Hematopoietic multipotent progenitor cell treated with erythropoietin and hydrocortisone succinate and interleukin-3 and kit ligand, for 4 days (in vitro differentiated cells): ENCODE measurements around the gene TSPAN2.

Experiments used
- DNase-seq: peaks from one replicate; pipeline ENCODE4 v3.0.0-alpha.2; 2015

Gene TSPAN2

GRCh38 chr1:115089420-115090185, at the start of gene TSPAN2:
TSS of gene TSPAN2 (minus strand) at chr1:115089503. CDS start at chr1:115089432, 71 bp downstream.
- peak; percentile 72 for DNase-seq

DNA sequence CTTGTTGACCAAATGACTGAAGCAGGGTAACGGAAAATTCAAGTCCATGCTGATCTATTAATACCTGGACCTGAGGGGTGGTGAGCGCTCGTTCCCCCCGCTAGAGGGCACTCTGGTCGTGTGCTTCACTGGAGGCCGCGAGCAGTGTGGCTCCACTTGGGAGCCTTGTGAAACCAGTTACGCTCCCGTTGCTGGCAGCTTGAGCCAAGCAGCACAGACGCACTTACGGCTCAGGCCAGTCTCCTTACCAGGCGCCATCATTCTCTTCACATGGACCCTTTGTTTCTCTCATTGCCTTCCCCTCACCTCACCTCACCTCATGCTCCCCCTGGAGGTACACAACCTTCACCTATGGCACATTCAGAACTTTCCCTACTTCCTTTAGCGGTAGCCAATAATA, 49.7 kb upstream of the TSPAN2 start:
- DNase-seq = peak; percentile 92

DNA sequence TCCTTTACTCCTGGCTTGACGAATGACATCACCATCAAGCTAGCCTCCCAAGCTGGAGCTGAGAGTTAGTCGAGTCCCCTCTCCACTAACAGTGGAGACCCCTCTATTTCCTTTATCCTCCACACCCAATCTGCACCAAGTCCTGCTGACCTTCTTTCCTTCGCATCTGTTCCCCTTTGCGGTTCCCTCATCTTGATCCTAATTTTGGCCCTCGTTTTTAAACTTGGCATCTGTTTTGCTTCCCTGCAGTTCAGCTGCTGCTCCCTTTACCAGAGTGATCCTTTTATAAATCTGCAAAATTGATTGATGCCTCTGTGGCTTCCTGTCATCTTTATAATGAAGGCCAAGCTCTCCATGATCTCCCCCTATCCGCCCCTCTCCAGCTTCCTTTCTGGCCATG, 49.0 kb upstream of the TSPAN2 start:
- DNase-seq = no peak

GRCh38 chr1:115137191-115137590, 47.9 kb upstream of the TSPAN2 start:
- DNase-seq = no peak

DNA sequence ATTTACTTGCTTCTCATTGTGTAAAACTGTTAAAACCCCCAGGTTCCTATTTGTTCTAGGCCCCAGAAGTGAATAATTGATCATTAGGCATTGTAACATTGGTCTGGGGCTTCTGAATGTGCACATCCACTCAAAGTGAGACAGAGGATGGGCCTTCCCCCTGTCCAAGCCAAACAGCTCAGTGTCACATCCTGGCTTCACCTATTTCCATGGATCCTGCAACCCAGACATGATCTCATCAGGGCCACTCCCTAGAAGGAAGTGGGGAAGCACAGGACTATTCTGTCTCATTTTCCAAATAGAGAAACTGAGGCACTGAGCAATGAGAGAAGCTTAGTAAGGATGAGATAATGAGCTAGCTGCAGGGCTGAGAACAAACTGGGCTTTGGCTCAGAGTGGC, 47.4 kb upstream of the TSPAN2 start:
- no peak for DNase-seq

DNA sequence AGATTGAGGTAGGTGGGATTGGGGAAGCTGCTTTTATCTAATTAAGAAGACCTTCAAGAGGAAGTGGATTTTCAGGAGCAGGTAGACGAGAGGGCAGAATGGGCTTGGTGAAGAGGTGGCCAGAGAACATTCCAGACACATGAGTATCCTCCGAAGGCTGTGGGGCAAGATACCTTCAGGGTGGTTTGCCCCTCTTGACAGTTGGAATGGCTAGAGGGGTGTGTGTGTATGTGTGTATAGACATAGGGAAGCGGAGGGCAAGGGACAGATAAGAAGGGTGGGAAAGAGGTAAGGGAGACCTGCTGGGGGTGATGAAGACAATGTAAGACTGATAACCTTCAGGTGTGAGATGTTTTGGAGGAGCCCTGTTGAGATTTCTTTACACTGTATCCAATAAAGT, 46.8 kb upstream of the TSPAN2 start:
- DNase-seq = no peak

- DNase-seq = no peak
These were observed 46.4 kb upstream of the TSPAN2 start for GRCh38 chr1:115135681-115136080.

- DNase-seq = no peak
These were observed 45.7 kb upstream of the TSPAN2 start for GRCh38 chr1:115134850-115135480.

- no peak for DNase-seq
These were observed 44.9 kb upstream of the TSPAN2 start for GRCh38 chr1:115134231-115134630.

GRCh38 chr1:115133440-115133839, 44.1 kb upstream of the TSPAN2 start:
- DNase-seq = no peak

DNA sequence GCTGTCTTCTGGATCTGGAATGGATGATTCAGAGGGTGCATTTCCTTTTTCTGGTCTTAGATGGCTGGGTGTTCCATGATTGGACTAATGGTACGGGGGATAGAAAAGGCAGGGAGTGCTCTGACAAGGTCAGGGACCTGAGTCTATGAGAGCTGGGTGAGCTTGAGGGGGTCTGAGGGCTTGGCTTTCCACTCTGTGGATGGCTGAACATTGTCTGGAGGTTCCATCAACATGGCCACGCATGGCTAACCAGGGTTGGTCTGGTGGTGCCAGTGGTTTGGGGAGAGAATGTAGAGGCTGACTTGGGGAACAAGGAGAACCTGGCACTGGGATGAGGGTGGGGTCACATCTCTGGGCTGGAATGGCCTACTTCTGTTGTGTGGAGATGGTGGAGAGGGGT, 41.5 kb upstream of the TSPAN2 start:
- no peak for DNase-seq

DNA sequence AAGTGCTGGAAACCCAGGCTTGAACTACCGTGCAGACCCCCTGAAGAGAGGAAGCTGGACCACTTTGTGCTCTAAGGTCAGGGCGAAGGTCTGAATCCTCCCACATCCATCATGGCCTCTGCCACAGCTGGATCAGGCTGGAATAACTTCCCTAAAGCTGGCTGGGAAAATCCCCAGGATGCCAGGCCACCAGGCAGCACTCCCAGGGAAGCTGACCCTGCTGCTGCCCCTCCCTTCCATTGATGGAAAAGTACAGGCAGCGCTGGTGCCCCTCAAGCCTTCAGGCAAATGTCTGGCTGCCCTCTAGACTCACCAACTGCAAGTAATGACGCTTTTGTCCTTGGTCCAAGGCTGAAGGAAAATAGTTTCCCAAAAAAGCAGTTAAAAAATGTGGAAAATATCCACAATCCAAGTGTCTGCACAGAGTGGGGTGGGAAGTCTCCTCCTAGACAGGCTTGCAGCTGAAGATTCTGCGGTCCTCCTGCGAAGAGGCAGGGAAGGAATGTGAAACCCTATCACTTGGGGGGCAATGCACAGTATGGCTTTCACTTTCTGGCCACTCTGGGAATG, 39.9 kb upstream of the TSPAN2 start:
- no peak for DNase-seq

DNA sequence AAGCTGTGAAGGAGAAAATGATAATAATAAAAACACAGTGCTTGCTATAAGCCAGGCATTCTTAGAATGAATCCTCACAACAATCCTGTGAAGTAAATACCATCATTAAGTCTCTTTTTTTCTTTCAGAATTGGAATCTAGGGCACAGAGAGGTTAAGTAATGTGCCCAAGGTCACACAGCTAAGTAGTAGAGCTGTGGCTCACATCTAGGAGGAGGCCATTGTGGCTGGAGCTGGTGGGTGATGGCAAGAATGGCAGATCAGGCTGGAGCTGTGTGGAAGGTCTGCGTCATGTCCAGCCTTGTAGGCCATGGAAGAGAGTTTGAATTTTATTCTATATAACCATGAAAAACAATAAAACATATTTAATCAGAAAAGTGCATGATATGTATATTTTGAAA, 38.2 kb upstream of the TSPAN2 start:
- no peak for DNase-seq

DNA sequence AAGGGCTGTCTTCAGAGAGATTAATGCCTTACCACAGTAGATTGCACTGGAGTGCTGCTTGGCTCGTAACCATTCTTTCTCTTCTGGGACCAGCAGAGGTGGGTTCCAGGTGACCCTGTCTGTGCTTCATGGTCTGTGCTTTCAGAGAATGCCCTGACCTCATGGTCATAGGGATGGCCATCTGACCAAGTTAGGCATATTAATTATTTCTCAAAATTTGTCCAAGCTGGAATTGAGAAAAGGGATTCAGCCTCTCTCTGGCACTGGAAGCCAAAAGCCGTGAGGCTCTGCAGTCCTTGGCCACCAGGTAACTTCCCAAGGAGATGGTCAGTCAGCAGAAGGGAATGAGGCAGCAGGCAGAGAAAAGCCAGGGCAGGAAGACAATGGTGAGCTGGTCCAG, 37.2 kb upstream of the TSPAN2 start:
- no peak for DNase-seq

- no peak for DNase-seq
These were observed 33.8 kb upstream of the TSPAN2 start for GRCh38 chr1:115123116-115123515.

DNA sequence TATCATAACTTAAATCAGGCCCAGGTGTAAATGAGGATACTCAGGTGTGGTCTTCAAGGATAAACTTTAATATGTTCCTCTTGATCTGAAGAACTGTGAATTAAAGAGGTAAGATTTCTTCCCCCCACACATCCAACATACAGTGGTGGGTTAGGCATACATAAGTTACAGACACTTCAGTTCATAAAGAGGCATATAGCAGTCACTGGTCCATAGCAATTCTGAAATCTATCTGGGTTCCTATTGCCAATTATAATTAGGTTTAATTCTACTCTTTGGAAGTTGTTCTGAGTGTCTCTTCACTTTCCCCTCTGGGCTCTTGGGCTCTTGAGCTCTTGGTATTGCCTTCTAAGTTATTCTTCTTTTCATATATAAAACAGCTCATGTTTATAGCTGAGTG, 32.5 kb upstream of the TSPAN2 start:
- no peak for DNase-seq

DNA sequence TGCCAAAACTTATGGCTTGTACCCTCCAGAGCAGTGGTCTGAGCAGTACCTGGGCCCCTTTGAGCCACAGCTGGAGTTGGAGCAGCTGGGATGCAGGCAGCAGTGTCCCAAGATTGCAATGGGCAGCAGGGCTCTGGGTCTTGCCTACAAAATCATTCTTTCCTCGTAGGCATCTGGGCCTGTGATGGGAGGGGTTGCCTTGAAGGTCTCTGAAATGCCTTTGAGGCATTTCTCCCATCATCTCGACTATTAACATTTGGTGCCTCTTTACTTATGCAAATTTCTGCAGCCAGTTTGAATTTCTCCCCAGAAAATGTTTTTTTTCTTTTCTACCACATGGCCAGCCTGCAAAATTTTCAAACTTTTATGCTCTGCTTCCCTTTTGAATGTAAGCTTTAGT, 31.0 kb upstream of the TSPAN2 start:
- no peak for DNase-seq

DNA sequence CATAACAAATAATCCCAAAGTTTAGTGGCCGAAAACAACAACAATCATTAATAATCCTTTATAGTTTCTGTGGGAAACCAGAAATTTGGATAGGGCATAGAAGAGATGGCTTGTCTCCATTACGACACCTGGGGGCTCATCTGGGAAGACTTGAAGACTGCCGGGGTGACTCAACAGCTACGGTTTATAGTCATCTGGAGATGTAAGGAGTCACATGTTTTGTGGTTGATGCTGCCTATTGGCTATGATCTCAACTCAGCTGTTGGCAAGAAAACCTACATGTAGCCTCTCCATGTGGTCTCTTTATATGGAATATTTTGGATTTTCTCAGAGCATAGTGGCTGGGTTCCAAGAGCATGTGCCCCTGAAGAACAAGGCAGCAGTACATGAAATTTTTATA, 29.3 kb upstream of the TSPAN2 start:
- DNase-seq = no peak

DNA sequence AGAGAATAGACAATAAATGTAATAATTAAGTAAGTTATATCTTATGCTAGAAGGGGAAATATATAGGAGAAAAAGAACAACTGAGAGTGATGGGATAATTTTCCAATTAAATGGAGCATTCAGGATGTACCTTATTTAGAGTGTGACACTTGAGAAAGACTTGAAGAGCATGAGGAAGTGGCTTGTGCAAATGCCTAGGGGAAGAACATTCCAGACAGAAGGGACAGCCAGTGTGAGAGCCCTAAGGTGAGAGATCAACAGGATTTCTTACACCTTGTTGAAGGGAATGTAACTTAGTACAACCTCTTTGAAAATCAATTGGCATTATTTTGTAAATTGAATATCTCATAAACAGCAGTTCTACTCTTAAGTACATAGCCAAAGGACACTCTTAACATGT, 28.8 kb upstream of the TSPAN2 start:
- no peak for DNase-seq

GRCh38 chr1:115117298-115117697, 28.0 kb upstream of the TSPAN2 start:
- no peak for DNase-seq

DNA sequence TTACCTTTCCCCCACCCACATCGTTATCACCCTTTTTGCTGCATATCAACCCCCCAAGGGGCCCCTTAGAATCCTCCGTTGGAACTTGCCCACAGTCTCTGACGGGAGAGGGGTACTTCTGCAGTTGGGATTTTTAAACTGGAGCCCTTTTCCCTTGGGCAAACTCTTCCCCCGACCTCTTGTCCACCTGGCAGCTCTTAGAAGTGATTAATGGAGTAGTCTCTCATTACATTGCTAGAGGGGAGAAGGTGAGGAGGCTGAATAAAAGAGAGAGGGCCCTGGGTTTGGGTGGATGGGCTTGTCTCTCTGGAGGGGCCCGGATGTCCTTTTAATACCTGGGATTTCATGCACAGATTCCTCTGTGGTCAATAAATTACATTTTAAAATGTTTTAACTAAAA, 27.2 kb upstream of the TSPAN2 start:
- no peak for DNase-seq

GRCh38 chr1:115115521-115116161, 26.3 kb upstream of the TSPAN2 start:
- no peak for DNase-seq

DNA sequence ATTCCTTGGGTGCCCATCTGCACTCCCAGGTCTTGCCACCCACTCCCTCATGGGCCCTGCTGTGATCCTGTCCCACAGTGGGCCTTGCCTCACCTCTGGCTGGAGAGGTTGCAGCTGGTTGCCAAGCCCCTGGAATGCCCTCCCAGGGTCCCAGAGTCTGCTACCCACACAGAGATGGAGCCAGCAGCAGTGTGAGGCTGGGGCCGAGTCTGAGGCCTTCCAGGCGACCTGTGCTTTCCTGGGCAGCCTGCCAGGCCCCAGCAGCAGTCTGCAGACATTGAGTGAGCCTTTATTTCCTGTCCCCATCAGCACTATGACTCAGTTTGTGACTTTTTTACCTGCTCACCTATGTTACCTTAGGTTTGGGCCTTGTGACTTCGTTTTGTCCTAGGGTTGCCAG, 25.0 kb upstream of the TSPAN2 start:
- peak; percentile 38 for DNase-seq

DNA sequence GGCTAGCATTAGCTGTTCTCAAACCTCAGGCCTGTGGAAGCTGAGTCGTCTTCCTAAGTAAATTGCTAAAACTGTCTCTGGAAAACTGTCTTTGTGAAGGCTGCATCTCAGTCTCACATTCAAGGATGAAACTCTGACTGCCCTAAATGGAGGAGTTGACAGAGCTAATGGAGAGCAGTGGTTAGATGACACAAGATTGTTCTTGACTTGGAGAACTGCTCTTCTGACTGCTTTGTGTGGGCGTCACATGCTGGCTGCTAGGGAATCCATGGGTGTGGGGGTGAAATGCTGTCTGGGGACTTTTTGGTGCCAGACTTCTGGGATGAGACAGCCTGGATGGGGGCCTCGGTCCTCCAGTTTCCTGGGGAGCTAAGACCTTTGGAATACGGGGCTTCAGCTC, 24.5 kb upstream of the TSPAN2 start:
- DNase-seq = no peak
